ENCODE data around the gene PCGF5.

Gene PCGF5

DNA sequence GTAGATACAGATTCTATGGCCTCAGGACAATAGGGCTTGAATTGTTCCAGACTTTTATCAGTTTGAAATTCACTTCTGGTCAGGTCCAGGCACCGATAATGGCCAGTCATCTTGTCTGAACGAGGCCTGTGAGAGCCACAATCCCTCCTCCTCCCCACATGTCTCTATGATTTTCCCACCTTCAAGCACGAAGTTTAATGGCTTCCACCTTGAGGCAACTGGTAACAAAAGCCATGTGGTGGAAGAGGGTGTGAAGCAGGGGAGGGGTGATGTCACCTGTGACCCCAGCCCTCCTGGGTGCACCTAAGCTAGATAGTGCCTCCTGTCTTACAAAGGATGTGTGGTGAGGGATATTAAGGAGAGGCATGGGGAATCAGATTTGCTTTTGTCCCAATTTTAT, 89.2 kb downstream of the PCGF5 start:
- TF ChIP-seq, protein P1, sequence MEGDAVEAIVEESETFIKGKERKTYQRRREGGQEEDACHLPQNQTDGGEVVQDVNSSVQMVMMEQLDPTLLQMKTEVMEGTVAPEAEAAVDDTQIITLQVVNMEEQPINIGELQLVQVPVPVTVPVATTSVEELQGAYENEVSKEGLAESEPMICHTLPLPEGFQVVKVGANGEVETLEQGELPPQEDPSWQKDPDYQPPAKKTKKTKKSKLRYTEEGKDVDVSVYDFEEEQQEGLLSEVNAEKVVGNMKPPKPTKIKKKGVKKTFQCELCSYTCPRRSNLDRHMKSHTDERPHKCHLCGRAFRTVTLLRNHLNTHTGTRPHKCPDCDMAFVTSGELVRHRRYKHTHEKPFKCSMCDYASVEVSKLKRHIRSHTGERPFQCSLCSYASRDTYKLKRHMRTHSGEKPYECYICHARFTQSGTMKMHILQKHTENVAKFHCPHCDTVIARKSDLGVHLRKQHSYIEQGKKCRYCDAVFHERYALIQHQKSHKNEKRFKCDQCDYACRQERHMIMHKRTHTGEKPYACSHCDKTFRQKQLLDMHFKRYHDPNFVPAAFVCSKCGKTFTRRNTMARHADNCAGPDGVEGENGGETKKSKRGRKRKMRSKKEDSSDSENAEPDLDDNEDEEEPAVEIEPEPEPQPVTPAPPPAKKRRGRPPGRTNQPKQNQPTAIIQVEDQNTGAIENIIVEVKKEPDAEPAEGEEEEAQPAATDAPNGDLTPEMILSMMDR (IDR thresholded peaks at IDR 0.05; ENCODE audit: low read depth, low read length, missing control alignments), result no peak
- DNase-seq (ENCODE audit: low read depth), result no peak
- H3K4me3 ChIP-seq (ENCODE audit: low read depth, low read length), result no peak overlapping the region

DNA sequence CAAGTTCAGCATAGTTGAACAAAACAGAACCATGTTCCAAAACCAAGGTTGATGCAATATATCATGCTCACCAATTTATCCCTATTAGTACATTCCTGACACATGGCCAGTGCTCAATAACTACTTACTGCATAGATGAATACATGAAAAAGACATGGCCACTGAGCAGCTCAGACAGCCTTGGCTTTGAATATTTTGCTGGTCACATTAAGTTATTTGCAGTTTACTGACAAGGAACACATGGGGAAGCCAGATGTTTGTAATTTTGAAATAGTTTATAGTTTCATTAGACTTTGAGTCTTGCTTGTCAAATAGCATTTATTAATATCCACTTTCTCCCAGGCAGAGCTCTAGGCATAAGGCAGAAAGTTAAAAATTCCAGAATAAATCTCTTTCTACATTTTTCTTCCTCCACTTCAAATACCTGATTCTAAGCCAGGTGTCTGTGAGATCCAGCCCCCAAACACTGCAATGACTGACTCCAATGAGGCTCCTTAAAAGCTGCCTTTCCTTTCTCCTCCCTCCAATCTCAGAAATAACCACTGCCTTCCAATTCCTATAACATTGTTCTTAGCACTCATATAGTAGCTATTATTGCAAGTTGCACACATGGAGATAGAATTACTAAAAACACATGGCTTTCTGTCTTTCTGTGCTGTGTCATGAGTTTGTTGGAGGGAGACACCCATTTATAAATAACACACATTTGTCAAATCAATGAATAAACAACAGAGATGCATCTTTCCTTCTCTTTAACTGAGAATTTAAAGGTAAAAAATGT, 91.3 kb downstream of the PCGF5 start:
- no peak overlapping the region for H3K4me3 ChIP-seq (ENCODE audit: low read depth, low read length)
- TF ChIP-seq, protein P1 (IDR thresholded peaks at IDR 0.05; ENCODE audit: low read depth, low read length, missing control alignments), result no peak
- DNase-seq (ENCODE audit: low read depth), result no peak

DNA sequence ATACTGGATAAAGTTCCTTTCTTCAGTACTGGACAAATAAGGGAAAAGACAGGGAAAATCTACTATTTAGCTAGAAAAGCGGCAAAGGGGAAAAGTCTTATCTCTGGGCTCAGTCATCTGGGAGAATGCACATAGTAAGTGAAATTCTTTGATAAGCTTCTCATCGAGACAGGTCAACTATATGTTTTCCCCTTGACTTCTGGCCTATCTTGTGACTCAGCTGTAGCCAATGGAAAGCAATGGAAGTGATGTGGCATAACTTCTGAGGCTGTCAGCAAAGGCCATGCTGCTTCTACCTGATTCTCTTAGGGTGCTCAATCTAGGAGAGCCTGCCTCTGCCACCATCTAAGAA, 91.9 kb downstream of the PCGF5 start:
- TF ChIP-seq, protein P1 (IDR thresholded peaks at IDR 0.05; ENCODE audit: low read depth, low read length, missing control alignments), result no peak
- no peak for DNase-seq (ENCODE audit: low read depth)
- no peak overlapping the region for H3K4me3 ChIP-seq (ENCODE audit: low read depth, low read length)

DNA sequence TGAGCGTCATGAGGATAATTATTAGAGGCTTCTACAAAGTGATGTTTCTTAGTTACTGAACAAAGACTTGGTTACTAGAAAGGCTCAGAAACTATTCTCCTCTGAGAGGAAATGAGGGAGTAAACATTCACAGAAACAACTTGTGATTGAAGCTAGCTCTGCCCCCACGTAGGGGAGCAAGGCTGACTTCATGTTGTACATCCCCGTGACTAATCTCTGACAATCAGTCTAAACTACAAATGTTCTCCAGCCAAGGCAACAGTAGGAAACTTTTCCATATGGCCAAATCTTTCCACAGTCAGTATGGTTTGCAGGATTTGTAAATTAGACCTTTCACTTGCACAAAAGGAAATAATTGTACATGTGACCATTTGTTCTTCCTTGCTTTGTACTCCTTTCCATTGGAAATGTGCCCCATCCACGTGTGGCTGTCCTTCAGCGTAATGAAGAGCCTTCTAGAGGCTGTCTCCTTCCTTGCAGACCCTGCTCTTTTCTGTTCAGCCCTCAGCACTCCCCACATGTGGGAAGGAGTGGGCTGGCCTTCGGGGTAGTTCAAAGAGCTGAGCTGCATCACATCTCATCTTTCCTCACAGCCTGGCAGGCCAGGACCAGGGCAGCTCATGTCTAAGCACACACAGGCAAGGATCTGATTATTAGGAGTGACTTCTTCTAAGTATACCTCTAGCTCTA, 93.5 kb downstream of the PCGF5 start:
- no peak overlapping the region for H3K4me3 ChIP-seq (ENCODE audit: low read depth, low read length)
- no peak for DNase-seq (ENCODE audit: low read depth)
- TF ChIP-seq, protein P1 (IDR thresholded peaks at IDR 0.05; ENCODE audit: low read depth, low read length, missing control alignments), result no peak

DNA sequence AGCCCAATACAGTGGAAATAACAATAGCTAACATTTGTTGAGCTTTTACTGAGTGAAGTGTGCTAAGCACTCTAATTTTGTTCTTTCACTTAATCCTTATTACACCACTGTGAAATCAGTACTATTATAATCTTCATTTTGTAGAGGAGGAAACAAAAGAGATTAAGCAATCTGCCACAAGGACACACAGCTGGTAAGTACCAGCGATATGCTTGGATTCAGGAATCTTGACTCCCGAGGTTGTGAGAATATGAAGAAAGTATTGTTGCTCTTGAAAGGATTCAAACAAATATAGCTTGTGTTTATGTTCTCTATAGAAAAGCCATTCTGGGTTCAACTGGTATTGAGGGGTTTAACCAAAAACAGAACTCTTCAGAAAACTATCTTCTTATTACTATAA, 96.0 kb downstream of the PCGF5 start:
- no peak overlapping the region for H3K4me3 ChIP-seq (ENCODE audit: low read depth, low read length)
- TF ChIP-seq, protein P1 (IDR thresholded peaks at IDR 0.05; ENCODE audit: low read depth, low read length, missing control alignments), result no peak
- DNase-seq (ENCODE audit: low read depth), result no peak

DNA sequence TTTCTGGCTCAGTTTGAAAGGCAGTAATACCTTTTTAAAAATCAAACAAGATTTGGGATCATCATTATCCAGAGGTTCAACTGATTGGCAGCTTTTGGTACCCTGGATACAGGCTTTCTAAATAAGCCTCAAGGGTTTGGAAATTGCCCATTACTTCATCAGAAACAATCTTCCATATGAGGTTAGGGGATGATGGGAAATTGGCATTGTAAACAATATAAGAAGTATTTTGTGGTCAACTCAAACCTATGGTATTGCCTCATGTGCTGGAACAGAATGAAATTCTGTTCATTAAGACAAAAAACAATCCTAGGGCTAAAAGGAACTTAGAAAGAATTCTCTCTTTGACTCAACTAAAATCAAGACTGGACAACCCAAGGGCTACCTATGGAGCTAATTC, 97.1 kb downstream of the PCGF5 start:
- DNase-seq (ENCODE audit: low read depth), result no peak
- TF ChIP-seq, protein P1 (IDR thresholded peaks at IDR 0.05; ENCODE audit: low read depth, low read length, missing control alignments), result no peak
- no peak overlapping the region for H3K4me3 ChIP-seq (ENCODE audit: low read depth, low read length)
